GM13976 (cell line): Measurements from ENCODE around the gene TRIP10.
"Not testable (repeated sequence)": the region's sequence is repeated elsewhere in the genome, so short reads cannot be mapped to it uniquely, and the experiment has no call there.

Experiments used
- DNase-seq: peaks from one replicate; pipeline ENCODE4 v3.0.0; 2012; ENCODE audit warnings: low spot score
- CTCF ChIP-seq: IDR thresholded peaks from 2 replicates; pipeline ENCODE4 v1.5.1; 2012; ENCODE audit warnings: borderline replicate concordance, mild to moderate bottlenecking; ENCODE audit not compliant: insufficient read depth; ENCODE audit errors: extremely low read depth, missing control alignments, control extremely low read depth
- in situ Hi-C: fragments of 300-500 bp; cut with MboI; formaldehyde crosslinking; loops from one replicate; pipeline ENCODE4 v1.12.0; 2022; ENCODE audit warnings: low sequenced_read_pairs, mixed read lengths, inconsistent platforms; ENCODE audit not compliant: unreplicated experiment

TRIP10 gene

GRCh38 chr19:6774821-6775707, 35.6 kb downstream of the TRIP10 start:
- no peak for TF ChIP-seq CTCF
- in situ Hi-C loops, result no loop called here
- DNase-seq, result no peak

- in situ Hi-C loops, DNase-seq: not testable (repeated sequence)
These were observed 36.6 kb downstream of the TRIP10 start for GRCh38 chr19:6776045-6776444.

GRCh38 chr19:6776999-6777398, 37.5 kb downstream of the TRIP10 start:
- in situ Hi-C loops, result no loop called here
- DNase-seq, result no peak
- TF ChIP-seq CTCF, result no peak

GRCh38 chr19:6777434-6777833, 38.0 kb downstream of the TRIP10 start:
- no peak for TF ChIP-seq CTCF
- in situ Hi-C loops, result no loop called here
- no peak for DNase-seq

GRCh38 chr19:6778386-6778785, 38.9 kb downstream of the TRIP10 start:
- in situ Hi-C loops, result no loop called here
- no peak for DNase-seq
- TF ChIP-seq CTCF, result no peak

- no peak for TF ChIP-seq CTCF
- in situ Hi-C loops, result no loop called here
- DNase-seq, result no peak
These were observed 39.7 kb downstream of the TRIP10 start for GRCh38 chr19:6779206-6779605.

GRCh38 chr19:6787393-6787792, 47.9 kb downstream of the TRIP10 start:
- in situ Hi-C loops, result no loop called here
- DNase-seq, result no peak
- no peak for TF ChIP-seq CTCF
